GM23338 (cell line): Measurements from ENCODE around the gene SMG7. TPM values are rescaled to one million over a fixed set of nuclear protein-coding genes. Genes with fewer than 3 reads are reported as not detected.

Source experiments
- ATAC-seq: fragments of 200-7000 bp; cut with Tn5 transposase; 3 replicates; pipeline ENCODE4 v1.9.1; 2020
- DNase-seq: peaks from one replicate; pipeline ENCODE4 v3.0.0-alpha.2; 2015; ENCODE audit warnings: low spot score
- H2AFZ ChIP-seq: fragments of 200-600 bp; sonication (generic); 2 replicates; pipeline ENCODE4 v1.8.0; 2016; ENCODE audit warnings: antibody characterized with exemption, mild to moderate bottlenecking, moderate library complexity
- H3F3A ChIP-seq: fragments of 200-600 bp; sonication (generic); replicated peaks from 2 replicates; pipeline ENCODE4 v1.8.0; 2017; ENCODE audit warnings: antibody characterized with exemption, mixed run types, low read depth
- H3K27ac ChIP-seq: fragments of 200-600 bp; sonication (generic); 2 replicates; pipeline ENCODE4 v1.6.1; 2016; ENCODE audit warnings: low read depth
- H3K27me3 ChIP-seq: fragments of 200-600 bp; sonication (generic); 2 replicates; pipeline ENCODE4 v1.8.0; 2016; ENCODE audit warnings: mild to moderate bottlenecking, mixed run types, moderate library complexity; ENCODE audit not compliant: insufficient read depth
- H3K36me3 ChIP-seq: fragments of 200-600 bp; sonication (generic); 2 replicates; pipeline ENCODE4 v1.8.0; 2016; ENCODE audit warnings: mild to moderate bottlenecking; ENCODE audit not compliant: insufficient read depth
- H3K4me1 ChIP-seq: fragments of 200-600 bp; sonication (generic); 2 replicates; pipeline ENCODE4 v1.8.0; 2016; ENCODE audit warnings: mild to moderate bottlenecking, moderate library complexity; ENCODE audit not compliant: insufficient read depth
- H3K4me2 ChIP-seq: fragments of 200-600 bp; sonication (generic); 2 replicates; pipeline ENCODE4 v1.7.1; 2017; ENCODE audit warnings: mixed run types
- H3K4me3 ChIP-seq: fragments of 200-600 bp; sonication (generic); 2 replicates; pipeline ENCODE4 v1.6.1; 2016; ENCODE audit warnings: mixed run types
- H3K79me2 ChIP-seq: fragments of 200-600 bp; sonication (generic); replicated peaks from 2 replicates; pipeline ENCODE4 v1.8.0; 2017; ENCODE audit warnings: mild to moderate bottlenecking; ENCODE audit not compliant: insufficient read depth
- H3K9me2 ChIP-seq: fragments of 200-600 bp; sonication (generic); 2 replicates; pipeline ENCODE4 v1.8.0; 2017; ENCODE audit not compliant: insufficient read depth
- H4K20me1 ChIP-seq: fragments of 200-600 bp; sonication (generic); replicated peaks from 2 replicates; pipeline ENCODE4 v1.8.0; 2017; ENCODE audit warnings: mild to moderate bottlenecking; ENCODE audit not compliant: insufficient read depth
- H3K27ac Mint-ChIP-seq: 2 replicates; pipeline ENCODE4 v1.8.0; 2020; ENCODE audit warnings: inconsistent platforms, mild to moderate bottlenecking, moderate library complexity, mixed read lengths
- H3K27me3 Mint-ChIP-seq: 3 replicates; pipeline ENCODE4 v1.8.0; 2022; ENCODE audit warnings: low read depth, mild to moderate bottlenecking, moderate library complexity, mixed read lengths, inconsistent platforms; ENCODE audit not compliant: insufficient read depth, poor library complexity
- H3K36me3 Mint-ChIP-seq: 3 replicates; pipeline ENCODE4 v1.8.0; 2021; ENCODE audit warnings: low read depth, mild to moderate bottlenecking, inconsistent platforms, moderate library complexity, mixed read lengths
- H3K4me1 Mint-ChIP-seq: 3 replicates; pipeline ENCODE4 v1.8.0; 2020; ENCODE audit warnings: mild to moderate bottlenecking, inconsistent platforms, mixed read lengths
- H3K4me3 Mint-ChIP-seq: 3 replicates; pipeline ENCODE4 v1.8.0; 2021; ENCODE audit warnings: moderate library complexity, mild to moderate bottlenecking, inconsistent platforms, mixed read lengths
- H3K9me3 Mint-ChIP-seq: 3 replicates; pipeline ENCODE4 v1.8.0; 2020; ENCODE audit warnings: moderate library complexity, mild to moderate bottlenecking, inconsistent platforms, mixed read lengths
- CREB1 ChIP-seq: fragments of 250-450 bp; sonication (Bioruptor Pico); IDR thresholded peaks from 2 replicates; pipeline ENCODE4 v1.5.0; 2020; ENCODE audit warnings: low read depth, mild to moderate bottlenecking, moderate library complexity
- EZH2 ChIP-seq: fragments of 200-600 bp; sonication (generic); IDR thresholded peaks from one replicate; pipeline ENCODE4 v1.8.0; 2017; ENCODE audit warnings: antibody characterized with exemption, mild to moderate bottlenecking, low read depth; ENCODE audit not compliant: unreplicated experiment
- EZH2phosphoT487 ChIP-seq: fragments of 200-600 bp; sonication (generic); IDR thresholded peaks from one replicate; pipeline ENCODE4 v1.8.1; 2018; ENCODE audit warnings: antibody characterized with exemption; ENCODE audit not compliant: unreplicated experiment
- JUNB ChIP-seq: IDR thresholded peaks from one replicate; pipeline ENCODE4 v1.6.1; 2016; ENCODE audit warnings: antibody characterized with exemption; ENCODE audit not compliant: unreplicated experiment
- NANOG ChIP-seq: IDR thresholded peaks from 2 replicates; pipeline ENCODE4 v1.6.1; 2016; ENCODE audit warnings: antibody characterized with exemption, borderline replicate concordance
- POLR2AphosphoS5 ChIP-seq: IDR thresholded peaks from 2 replicates; pipeline ENCODE4 v1.6.1; 2016; ENCODE audit warnings: antibody characterized with exemption, low read depth
- STAT1 ChIP-seq: IDR thresholded peaks from one replicate; pipeline ENCODE4 v1.6.1; 2016; ENCODE audit warnings: antibody characterized with exemption; ENCODE audit not compliant: unreplicated experiment
- ZNF114 ChIP-seq: fragments of 250-450 bp; sonication (Bioruptor Pico); IDR thresholded peaks from 2 replicates; pipeline ENCODE4 v1.5.0; 2020; ENCODE audit warnings: mild to moderate bottlenecking, moderate library complexity
- ZNF331 ChIP-seq: fragments of 250-450 bp; sonication (Bioruptor Pico); IDR thresholded peaks from 2 replicates; pipeline ENCODE4 v1.5.0; 2020; ENCODE audit warnings: low read depth, mild to moderate bottlenecking, moderate library complexity
- polyA plus RNA-seq: library from polyadenylated mRNA; unstranded; fragments of >200 nt; fragmentation: Nextera tagmentation; extraction: Ambion mirVana; gene quantifications from 2 replicates; pipeline ENCODE4 v1.2.1, GENCODE V29; 2016
- total RNA-seq: library from RNA; depleted of rRNA; stranded (reverse); fragments of >200 nt; shearing (Covaris generic); gene quantifications from 2 replicates; pipeline ENCODE4 v1.2.3, GENCODE V29; 2014
- TF ChIP-seq, protein P1 (sequence below): fragments of 250-450 bp; sonication (Bioruptor Pico); IDR thresholded peaks from 2 replicates; pipeline ENCODE4 v1.5.0; 2020; ENCODE audit warnings: mild to moderate bottlenecking, moderate library complexity
- TF ChIP-seq, protein P2 (sequence below): IDR thresholded peaks from 2 replicates; pipeline ENCODE4 v1.6.1; 2016; ENCODE audit warnings: antibody characterized with exemption
- TF ChIP-seq, protein P3 (sequence below), 2 experiments: fragments of 200-600 bp in 1 of 2; sonication (generic) in 1 of 2; conservative IDR thresholded peaks; 2 replicates each; pipeline versions ENCODE4 v1.5.1 to v1.6.1; 2016 to 2017; ENCODE audit warnings: antibody characterized with exemption in 2 of 2, low read depth in 2 of 2, mild to moderate bottlenecking in 2 of 2, moderate library complexity in 1 of 2
- TF ChIP-seq, protein P4 (sequence below): IDR thresholded peaks from one replicate; pipeline ENCODE4 v1.6.1; 2018; ENCODE audit warnings: antibody characterized with exemption; ENCODE audit not compliant: unreplicated experiment

The SMG7 gene
- total and polyA plus RNA-seq, 2 experiments from 2014 or later: 33.0 to 79.4 TPM

DNA sequence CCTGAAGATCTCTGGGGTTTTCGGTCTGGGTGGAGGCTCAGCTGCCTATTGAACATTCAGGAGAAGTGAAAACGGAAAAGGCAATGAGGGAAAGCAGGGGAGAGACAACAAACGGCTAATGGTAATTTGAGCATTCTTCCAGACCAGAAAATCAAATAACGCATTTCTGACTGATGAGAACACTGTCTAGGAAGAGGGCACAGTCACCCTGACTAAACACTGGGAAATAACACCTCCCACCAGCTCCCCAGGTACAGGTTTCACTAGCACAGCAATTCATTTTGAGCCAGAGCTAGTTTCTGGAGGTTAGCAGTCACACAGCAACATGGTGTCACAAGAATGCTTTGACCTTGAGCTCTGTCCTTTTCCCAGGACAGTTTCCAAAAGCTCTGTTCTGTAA lies 96.8 kb downstream of the SMG7 start:
- DNase-seq (no peak), ATAC-seq (no peak)
- Histone ChIP-seq H3K4me2 (no peak overlapping the region), H3K36me3 (no peaks in the 10 kb centered on the region), H3K27me3 (no peaks in the 10 kb centered on the region), H4K20me1 (no peaks in the 10 kb centered on the region), H2AFZ (no peak overlapping the region), H3K27ac (no peak overlapping the region), H3K4me3 (no peak overlapping the region), H3K9me2 (0 out of 2 replicates have a peak, but pooled peaks cover 3% of the 10 kb centered on the region), H3K4me1 (no peaks in the 10 kb centered on the region), H3K79me2 (no peaks in the 10 kb centered on the region), H3F3A (no peaks in the 10 kb centered on the region)
- TF ChIP-seq POLR2AphosphoS5: no peak
- TF ChIP-seq, protein P1, sequence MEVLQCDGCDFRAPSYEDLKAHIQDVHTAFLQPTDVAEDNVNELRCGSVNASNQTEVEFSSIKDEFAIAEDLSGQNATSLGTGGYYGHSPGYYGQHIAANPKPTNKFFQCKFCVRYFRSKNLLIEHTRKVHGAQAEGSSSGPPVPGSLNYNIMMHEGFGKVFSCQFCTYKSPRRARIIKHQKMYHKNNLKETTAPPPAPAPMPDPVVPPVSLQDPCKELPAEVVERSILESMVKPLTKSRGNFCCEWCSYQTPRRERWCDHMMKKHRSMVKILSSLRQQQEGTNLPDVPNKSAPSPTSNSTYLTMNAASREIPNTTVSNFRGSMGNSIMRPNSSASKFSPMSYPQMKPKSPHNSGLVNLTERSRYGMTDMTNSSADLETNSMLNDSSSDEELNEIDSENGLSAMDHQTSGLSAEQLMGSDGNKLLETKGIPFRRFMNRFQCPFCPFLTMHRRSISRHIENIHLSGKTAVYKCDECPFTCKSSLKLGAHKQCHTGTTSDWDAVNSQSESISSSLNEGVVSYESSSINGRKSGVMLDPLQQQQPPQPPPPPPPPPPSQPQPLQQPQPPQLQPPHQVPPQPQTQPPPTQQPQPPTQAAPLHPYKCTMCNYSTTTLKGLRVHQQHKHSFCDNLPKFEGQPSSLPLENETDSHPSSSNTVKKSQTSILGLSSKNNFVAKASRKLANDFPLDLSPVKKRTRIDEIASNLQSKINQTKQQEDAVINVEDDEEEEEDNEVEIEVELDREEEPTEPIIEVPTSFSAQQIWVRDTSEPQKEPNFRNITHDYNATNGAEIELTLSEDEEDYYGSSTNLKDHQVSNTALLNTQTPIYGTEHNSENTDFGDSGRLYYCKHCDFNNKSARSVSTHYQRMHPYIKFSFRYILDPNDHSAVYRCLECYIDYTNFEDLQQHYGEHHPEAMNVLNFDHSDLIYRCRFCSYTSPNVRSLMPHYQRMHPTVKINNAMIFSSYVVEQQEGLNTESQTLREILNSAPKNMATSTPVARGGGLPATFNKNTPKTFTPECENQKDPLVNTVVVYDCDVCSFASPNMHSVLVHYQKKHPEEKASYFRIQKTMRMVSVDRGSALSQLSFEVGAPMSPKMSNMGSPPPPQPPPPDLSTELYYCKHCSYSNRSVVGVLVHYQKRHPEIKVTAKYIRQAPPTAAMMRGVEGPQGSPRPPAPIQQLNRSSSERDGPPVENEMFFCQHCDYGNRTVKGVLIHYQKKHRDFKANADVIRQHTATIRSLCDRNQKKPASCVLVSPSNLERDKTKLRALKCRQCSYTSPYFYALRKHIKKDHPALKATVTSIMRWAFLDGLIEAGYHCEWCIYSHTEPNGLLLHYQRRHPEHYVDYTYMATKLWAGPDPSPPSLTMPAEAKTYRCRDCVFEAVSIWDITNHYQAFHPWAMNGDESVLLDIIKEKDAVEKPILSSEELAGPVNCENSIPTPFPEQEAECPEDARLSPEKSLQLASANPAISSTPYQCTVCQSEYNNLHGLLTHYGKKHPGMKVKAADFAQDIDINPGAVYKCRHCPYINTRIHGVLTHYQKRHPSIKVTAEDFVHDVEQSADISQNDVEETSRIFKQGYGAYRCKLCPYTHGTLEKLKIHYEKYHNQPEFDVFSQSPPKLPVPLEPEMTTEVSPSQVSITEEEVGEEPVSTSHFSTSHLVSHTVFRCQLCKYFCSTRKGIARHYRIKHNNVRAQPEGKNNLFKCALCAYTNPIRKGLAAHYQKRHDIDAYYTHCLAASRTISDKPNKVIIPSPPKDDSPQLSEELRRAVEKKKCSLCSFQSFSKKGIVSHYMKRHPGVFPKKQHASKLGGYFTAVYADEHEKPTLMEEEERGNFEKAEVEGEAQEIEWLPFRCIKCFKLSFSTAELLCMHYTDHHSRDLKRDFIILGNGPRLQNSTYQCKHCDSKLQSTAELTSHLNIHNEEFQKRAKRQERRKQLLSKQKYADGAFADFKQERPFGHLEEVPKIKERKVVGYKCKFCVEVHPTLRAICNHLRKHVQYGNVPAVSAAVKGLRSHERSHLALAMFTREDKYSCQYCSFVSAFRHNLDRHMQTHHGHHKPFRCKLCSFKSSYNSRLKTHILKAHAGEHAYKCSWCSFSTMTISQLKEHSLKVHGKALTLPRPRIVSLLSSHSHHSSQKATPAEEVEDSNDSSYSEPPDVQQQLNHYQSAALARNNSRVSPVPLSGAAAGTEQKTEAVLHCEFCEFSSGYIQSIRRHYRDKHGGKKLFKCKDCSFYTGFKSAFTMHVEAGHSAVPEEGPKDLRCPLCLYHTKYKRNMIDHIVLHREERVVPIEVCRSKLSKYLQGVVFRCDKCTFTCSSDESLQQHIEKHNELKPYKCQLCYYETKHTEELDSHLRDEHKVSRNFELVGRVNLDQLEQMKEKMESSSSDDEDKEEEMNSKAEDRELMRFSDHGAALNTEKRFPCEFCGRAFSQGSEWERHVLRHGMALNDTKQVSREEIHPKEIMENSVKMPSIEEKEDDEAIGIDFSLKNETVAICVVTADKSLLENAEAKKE (CRISPR knock-in tag): no peak
- TF ChIP-seq, protein P2, sequence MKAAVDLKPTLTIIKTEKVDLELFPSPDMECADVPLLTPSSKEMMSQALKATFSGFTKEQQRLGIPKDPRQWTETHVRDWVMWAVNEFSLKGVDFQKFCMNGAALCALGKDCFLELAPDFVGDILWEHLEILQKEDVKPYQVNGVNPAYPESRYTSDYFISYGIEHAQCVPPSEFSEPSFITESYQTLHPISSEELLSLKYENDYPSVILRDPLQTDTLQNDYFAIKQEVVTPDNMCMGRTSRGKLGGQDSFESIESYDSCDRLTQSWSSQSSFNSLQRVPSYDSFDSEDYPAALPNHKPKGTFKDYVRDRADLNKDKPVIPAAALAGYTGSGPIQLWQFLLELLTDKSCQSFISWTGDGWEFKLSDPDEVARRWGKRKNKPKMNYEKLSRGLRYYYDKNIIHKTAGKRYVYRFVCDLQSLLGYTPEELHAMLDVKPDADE: no peak
- TF ChIP-seq, protein P3, sequence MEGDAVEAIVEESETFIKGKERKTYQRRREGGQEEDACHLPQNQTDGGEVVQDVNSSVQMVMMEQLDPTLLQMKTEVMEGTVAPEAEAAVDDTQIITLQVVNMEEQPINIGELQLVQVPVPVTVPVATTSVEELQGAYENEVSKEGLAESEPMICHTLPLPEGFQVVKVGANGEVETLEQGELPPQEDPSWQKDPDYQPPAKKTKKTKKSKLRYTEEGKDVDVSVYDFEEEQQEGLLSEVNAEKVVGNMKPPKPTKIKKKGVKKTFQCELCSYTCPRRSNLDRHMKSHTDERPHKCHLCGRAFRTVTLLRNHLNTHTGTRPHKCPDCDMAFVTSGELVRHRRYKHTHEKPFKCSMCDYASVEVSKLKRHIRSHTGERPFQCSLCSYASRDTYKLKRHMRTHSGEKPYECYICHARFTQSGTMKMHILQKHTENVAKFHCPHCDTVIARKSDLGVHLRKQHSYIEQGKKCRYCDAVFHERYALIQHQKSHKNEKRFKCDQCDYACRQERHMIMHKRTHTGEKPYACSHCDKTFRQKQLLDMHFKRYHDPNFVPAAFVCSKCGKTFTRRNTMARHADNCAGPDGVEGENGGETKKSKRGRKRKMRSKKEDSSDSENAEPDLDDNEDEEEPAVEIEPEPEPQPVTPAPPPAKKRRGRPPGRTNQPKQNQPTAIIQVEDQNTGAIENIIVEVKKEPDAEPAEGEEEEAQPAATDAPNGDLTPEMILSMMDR (conservative IDR thresholded peaks at IDR 0.05; ENCODE audit: low read depth in 2 of 2): no peak
- TF ChIP-seq EZH2phosphoT487: no peak
- no peak for TF ChIP-seq STAT1
- no peak for TF ChIP-seq CREB1 (CRISPR knock-in tag)
- no peak for TF ChIP-seq EZH2
- TF ChIP-seq NANOG: no peak
- no peak for TF ChIP-seq JUNB
- TF ChIP-seq, protein P4, sequence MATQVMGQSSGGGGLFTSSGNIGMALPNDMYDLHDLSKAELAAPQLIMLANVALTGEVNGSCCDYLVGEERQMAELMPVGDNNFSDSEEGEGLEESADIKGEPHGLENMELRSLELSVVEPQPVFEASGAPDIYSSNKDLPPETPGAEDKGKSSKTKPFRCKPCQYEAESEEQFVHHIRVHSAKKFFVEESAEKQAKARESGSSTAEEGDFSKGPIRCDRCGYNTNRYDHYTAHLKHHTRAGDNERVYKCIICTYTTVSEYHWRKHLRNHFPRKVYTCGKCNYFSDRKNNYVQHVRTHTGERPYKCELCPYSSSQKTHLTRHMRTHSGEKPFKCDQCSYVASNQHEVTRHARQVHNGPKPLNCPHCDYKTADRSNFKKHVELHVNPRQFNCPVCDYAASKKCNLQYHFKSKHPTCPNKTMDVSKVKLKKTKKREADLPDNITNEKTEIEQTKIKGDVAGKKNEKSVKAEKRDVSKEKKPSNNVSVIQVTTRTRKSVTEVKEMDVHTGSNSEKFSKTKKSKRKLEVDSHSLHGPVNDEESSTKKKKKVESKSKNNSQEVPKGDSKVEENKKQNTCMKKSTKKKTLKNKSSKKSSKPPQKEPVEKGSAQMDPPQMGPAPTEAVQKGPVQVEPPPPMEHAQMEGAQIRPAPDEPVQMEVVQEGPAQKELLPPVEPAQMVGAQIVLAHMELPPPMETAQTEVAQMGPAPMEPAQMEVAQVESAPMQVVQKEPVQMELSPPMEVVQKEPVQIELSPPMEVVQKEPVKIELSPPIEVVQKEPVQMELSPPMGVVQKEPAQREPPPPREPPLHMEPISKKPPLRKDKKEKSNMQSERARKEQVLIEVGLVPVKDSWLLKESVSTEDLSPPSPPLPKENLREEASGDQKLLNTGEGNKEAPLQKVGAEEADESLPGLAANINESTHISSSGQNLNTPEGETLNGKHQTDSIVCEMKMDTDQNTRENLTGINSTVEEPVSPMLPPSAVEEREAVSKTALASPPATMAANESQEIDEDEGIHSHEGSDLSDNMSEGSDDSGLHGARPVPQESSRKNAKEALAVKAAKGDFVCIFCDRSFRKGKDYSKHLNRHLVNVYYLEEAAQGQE: no peak
- TF ChIP-seq ZNF114 (CRISPR knock-in tag): no peak
- no peak for TF ChIP-seq ZNF331
- no peak overlapping the region for H3K4me3 Mint-ChIP-seq
- no peaks in the 10 kb centered on the region for H3K36me3 Mint-ChIP-seq
- peaks cover 8% of the 10 kb centered on the region for H3K27me3 Mint-ChIP-seq
- no peaks in the 10 kb centered on the region for H3K9me3 Mint-ChIP-seq
- H3K27ac Mint-ChIP-seq: no peak overlapping the region
- H3K4me1 Mint-ChIP-seq: no peaks in the 10 kb centered on the region
